LNCAP (cell line): ENCODE data around the gene PRADC1.

Experiments
- TF ChIP-seq, protein P1 (sequence below): fragments of 450-650 bp; IDR thresholded peaks from 2 replicates; pipeline ENCODE4 v1.5.1; 2017; ENCODE audit warnings: mild to moderate bottlenecking

Gene PRADC1

DNA sequence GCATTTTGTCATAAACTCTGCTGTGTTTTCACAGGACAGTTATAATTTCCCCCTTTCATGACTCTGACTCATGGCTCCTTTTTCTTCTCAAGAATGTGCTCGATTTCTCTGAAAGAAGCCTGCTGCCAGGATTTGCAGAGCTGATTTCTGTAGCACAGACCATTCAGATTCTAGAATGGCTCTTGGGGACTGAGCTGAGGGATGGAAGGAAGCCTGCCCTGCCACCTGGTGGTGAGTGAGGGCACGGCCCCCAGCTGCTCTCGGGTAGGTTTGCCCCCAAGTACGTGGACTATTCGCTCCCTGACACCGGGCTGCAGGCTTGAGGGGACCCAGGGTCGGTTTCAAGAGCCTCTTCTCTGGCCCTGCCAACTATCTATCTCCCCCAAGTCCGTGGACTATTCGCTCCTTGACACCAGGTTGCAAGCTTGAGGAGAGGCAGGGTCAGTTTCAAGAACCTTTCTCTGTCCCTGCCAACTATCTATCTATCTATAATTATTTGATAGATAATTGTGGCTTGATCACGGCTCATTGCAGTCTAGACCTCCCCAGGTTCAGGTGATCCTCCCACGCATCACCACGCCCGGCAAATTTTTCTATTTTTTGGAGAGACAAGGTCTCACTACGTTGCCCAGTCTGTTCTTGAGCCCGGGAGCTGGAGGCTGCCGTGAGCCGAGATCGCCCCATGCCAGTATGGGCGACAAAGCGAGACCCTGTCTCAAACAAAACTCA lies 20.4 kb downstream of the PRADC1 start:
- TF ChIP-seq, protein P1, sequence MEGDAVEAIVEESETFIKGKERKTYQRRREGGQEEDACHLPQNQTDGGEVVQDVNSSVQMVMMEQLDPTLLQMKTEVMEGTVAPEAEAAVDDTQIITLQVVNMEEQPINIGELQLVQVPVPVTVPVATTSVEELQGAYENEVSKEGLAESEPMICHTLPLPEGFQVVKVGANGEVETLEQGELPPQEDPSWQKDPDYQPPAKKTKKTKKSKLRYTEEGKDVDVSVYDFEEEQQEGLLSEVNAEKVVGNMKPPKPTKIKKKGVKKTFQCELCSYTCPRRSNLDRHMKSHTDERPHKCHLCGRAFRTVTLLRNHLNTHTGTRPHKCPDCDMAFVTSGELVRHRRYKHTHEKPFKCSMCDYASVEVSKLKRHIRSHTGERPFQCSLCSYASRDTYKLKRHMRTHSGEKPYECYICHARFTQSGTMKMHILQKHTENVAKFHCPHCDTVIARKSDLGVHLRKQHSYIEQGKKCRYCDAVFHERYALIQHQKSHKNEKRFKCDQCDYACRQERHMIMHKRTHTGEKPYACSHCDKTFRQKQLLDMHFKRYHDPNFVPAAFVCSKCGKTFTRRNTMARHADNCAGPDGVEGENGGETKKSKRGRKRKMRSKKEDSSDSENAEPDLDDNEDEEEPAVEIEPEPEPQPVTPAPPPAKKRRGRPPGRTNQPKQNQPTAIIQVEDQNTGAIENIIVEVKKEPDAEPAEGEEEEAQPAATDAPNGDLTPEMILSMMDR: peak; percentile 70

DNA sequence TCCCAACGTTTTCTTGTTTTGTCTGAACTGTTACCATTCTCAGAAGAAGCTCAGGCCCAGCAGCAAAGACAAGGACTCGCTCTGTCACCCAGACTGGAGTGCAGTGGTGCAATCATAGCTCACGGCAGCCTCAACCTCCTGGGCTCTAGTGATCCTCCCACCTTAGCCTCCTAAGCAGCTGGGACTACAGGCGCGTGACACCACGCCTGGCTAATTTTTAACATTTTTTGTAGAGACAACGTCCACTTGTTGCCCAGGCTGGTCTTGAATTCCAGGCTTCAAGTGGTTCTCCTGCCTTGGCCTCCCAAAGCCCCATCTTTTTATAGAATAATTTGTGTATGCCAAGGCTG lies 21.0 kb downstream of the PRADC1 start:
- TF ChIP-seq, protein P1: no peak

DNA sequence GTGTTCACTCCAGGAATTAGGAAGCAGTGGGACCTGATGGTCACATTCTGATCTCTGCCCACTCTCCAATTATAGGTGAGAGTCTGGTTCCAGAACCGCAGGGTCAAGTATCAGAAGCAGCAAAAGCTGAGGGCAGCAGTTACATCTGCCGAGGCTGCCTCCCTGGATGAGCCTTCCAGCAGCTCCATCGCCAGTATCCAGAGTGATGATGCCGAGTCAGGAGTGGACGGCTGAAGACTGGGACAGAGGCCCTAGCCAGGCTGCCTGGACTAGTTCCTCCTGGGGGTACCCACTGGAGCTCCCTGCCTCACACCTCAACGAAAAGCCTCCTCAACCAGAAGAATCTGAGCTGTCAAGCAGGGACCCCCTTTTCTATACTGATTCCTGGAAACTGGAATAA lies 22.3 kb downstream of the PRADC1 start:
- TF ChIP-seq, protein P1: no peak

DNA sequence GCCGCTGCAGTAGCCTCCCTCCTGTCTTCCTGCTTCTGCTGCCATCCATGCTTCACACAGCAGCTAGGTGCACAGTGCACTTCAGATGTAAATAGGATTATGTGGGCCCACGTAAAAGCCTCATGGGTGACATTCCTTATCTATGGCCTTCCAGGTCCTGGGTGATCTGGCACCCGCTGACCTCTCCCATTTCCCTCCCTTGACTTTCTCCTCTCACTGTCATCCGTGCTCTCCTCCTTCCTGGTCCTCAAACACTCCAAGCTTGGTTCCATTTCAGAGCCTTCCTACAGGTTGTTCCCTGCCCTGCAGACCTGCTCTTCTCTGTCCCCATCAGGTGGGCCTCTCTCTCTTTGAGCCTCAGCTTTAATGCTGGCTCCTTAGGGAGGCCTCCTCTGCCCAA lies 23.0 kb downstream of the PRADC1 start:
- TF ChIP-seq, protein P1: no peak

DNA sequence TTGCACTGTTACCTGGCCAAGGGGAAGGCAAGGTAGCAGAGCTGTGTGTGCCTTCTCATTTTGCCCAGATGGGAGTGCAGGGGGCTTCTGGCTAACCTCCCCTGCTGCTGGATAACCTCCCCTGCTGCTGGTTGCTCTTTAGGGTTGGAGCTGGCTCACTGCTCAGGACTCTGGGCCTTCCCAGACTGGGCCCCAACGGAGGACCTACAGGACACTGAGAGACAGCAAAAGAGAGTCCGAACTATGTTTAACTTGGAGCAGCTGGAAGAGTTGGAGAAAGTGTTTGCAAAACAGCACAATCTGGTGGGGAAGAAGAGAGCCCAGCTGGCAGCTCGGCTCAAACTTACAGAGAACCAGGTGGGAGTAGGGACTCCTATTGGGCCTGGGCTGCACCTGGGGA lies 24.8 kb downstream of the PRADC1 start:
- TF ChIP-seq, protein P1: no peak

DNA sequence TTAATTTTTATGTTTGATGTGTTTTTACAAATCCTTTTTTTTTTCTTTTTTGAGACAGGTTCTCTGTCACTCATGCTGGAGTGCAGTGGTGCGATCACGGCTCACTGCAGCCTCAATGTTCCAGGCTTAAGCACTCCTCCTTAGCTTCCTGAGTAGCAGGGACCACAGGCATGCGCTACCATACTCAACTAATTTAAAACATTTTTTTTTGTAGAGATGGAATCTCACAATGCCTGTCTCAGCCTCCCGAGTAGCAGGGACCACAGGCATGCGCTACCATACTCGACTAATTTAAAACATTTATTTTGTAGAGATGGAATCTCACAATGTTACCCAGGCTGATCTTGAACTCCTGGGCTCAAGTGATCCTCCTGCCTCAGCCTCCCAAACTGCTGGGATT lies 27.4 kb downstream of the PRADC1 start:
- TF ChIP-seq, protein P1: no peak

DNA sequence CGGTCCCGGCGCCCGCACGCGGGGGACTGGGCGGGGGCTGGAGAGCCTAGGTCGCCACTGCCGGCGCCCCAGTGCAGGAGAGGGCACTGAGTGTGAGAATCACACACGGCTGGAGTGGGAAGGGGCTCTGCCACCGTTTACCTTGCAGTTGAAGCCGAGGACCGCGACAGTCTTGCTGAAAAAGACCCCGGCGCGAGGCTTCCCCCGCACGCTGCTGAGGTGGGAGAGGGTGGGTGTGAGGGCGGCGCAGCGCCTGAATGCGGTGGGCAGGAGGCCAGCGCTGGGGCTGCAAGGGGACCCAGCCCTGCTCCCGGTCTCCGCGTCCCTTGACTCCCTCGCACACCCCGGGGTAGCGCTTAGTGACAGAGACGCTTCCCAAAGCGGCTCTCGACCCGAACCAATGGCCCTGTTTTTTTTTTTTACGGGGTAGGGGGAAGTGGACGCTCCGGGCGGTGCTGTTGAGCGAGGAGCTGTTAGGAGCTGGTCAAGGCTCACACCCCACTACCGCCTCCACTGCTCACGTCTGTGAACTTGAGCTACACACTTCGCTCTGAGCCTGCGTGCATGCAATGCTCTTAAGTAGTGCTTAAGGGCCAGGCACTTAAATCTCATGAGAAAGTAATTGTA lies 29.9 kb downstream of the PRADC1 start:
- TF ChIP-seq, protein P1: no peak
